ENCODE measurements around the gene SARDH.

DNA sequence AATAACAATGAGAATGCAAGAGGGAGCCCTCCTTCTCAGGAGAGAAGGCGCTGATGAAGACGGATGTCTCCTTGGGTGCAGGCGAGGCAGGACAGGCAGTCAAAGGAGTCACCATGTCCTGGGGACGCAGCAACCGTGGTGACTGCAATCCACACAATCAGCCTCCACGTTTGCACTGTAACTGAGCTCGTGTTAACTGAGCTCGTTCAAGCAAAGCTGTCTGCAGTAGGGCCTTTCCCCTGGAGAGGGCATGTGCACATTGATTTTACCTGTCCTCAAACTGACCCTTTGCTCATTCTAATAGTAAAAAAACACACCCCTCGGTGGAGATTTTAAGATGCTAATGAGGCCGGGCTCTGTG, 2.8 kb downstream of the SARDH start:
- TF ChIP-seq CTCF (IDR thresholded peaks at IDR 0.05) (no peak), POLR2A (IDR thresholded peaks at IDR 0.05) (no peak)

Data from heart left ventricle (tissue), 13 donors.